ENCODE measurements around the gene KIF1A.

KIF1A gene

GRCh38 chr2:240747256-240747655 is 72.8 kb downstream of the KIF1A start:
- POLR2A ChIA-PET (ENCODE audit: low non-redundant PET): no interaction called here
- TF ChIP-seq CTCF (conservative IDR thresholded peaks at IDR 0.05; ENCODE audit: low read depth): no peak
- H3K27ac ChIP-seq: no peak overlapping the region
- CTCF ChIA-PET: interaction anchor here (0.7 kb wide), 1 partner anchor 93 kb away, joined by 4 read pairs; no protein-coding TSS in a partner anchor
- no peak for DNase-seq (ENCODE audit: low spot score)

- ChIA-PET POLR2A (ENCODE audit: low non-redundant PET) (no interaction called here), CTCF (interaction anchor here (0.6 kb wide), 1 partner anchor 346 kb away, joined by 4 read pairs; no protein-coding TSS in a partner anchor)
- no peak for DNase-seq (ENCODE audit: low spot score)
- TF ChIP-seq CTCF (conservative IDR thresholded peaks at IDR 0.05; ENCODE audit: low read depth): no peak
- H3K27ac ChIP-seq: no peak overlapping the region
These were observed 73.3 kb downstream of the KIF1A start for GRCh38 chr2:240746671-240747070.

GRCh38 chr2:240745962-240746361 is 74.1 kb downstream of the KIF1A start:
- DNase-seq (ENCODE audit: low spot score): no peak
- POLR2A ChIA-PET (ENCODE audit: low non-redundant PET): no interaction called here
- TF ChIP-seq CTCF (conservative IDR thresholded peaks at IDR 0.05; ENCODE audit: low read depth): no peak
- no peak overlapping the region for H3K27ac ChIP-seq
- CTCF ChIA-PET: no interaction called here

- CTCF ChIA-PET: no interaction called here
- no peak for DNase-seq (ENCODE audit: low spot score)
- TF ChIP-seq CTCF (conservative IDR thresholded peaks at IDR 0.05; ENCODE audit: low read depth): no peak
- H3K27ac ChIP-seq: no peak overlapping the region
- POLR2A ChIA-PET (ENCODE audit: low non-redundant PET): no interaction called here
These were observed 74.6 kb downstream of the KIF1A start for GRCh38 chr2:240745456-240745855.

- no peak for TF ChIP-seq CTCF (conservative IDR thresholded peaks at IDR 0.05; ENCODE audit: low read depth)
- ChIA-PET POLR2A (ENCODE audit: low non-redundant PET) (no interaction called here), CTCF (no interaction called here)
These were observed 77.4 kb downstream of the KIF1A start for GRCh38 chr2:240742602-240743095.

GRCh38 chr2:240741091-240741490 is 78.9 kb downstream of the KIF1A start:
- H3K27ac ChIP-seq: no peak overlapping the region
- no peak for DNase-seq (ENCODE audit: low spot score)
- ChIA-PET CTCF (interaction anchor here (0.5 kb wide), 1 partner anchor 38 kb away, joined by 3 read pairs; no protein-coding TSS in a partner anchor), POLR2A (ENCODE audit: low non-redundant PET) (no interaction called here)
- TF ChIP-seq CTCF (conservative IDR thresholded peaks at IDR 0.05; ENCODE audit: low read depth): no peak

More at GRCh38 chr2:240742602-240743095, 77.4 kb downstream of the KIF1A start:
- no peak overlapping the region for H3K27ac ChIP-seq
- DNase-seq (ENCODE audit: low spot score): no peak
